GM21360 (cell line): Measurements from ENCODE around the gene LRRC4C.
"Not testable (repeated sequence)": the region's sequence is repeated elsewhere in the genome, so short reads cannot be mapped to it uniquely, and the experiment has no call there.

Experiments used
- ATAC-seq: cut with Tn5 transposase; IDR thresholded peaks from one replicate; pipeline ENCODE4 v1.9.1; 2021; ENCODE audit warnings: mild to moderate bottlenecking, moderate library complexity; ENCODE audit not compliant: unreplicated experiment

LRRC4C gene

GRCh38 chr11:40894501-40894900 lies 565.0 kb downstream of the LRRC4C start:
- ATAC-seq, result no peak

GRCh38 chr11:40885250-40885954 lies 574.0 kb downstream of the LRRC4C start:
- ATAC-seq, result no peak

GRCh38 chr11:40882301-40882700 lies 577.2 kb downstream of the LRRC4C start:
- no peak for ATAC-seq

GRCh38 chr11:40879911-40880310 lies 579.5 kb downstream of the LRRC4C start:
- ATAC-seq, result no peak

- no peak for ATAC-seq
These were observed 581.5 kb downstream of the LRRC4C start for GRCh38 chr11:40877981-40878380.

GRCh38 chr11:40877256-40877655 lies 582.2 kb downstream of the LRRC4C start:
- ATAC-seq, result no peak

GRCh38 chr11:40867991-40868632 lies 591.3 kb downstream of the LRRC4C start:
- no peak for ATAC-seq

- ATAC-seq, result not testable (repeated sequence)
These were observed 601.7 kb downstream of the LRRC4C start for GRCh38 chr11:40857754-40858153.

GRCh38 chr11:40842750-40843339 lies 616.6 kb downstream of the LRRC4C start:
- ATAC-seq, result no peak

GRCh38 chr11:40841231-40841630 lies 618.2 kb downstream of the LRRC4C start:
- ATAC-seq, result no peak

GRCh38 chr11:40838181-40838683 lies 621.2 kb downstream of the LRRC4C start:
- no peak for ATAC-seq

GRCh38 chr11:40827116-40827515 lies 632.3 kb downstream of the LRRC4C start:
- ATAC-seq, result no peak

- no peak for ATAC-seq
These were observed 632.9 kb downstream of the LRRC4C start for GRCh38 chr11:40826601-40827000.

GRCh38 chr11:40825201-40825834 lies 634.1 kb downstream of the LRRC4C start:
- no peak for ATAC-seq

GRCh38 chr11:40819230-40819629 lies 640.2 kb downstream of the LRRC4C start:
- no peak for ATAC-seq

GRCh38 chr11:40816976-40817375 lies 642.5 kb downstream of the LRRC4C start:
- no peak for ATAC-seq

GRCh38 chr11:40797981-40798380 lies 661.5 kb downstream of the LRRC4C start:
- ATAC-seq, result no peak

GRCh38 chr11:40787224-40787623 lies 672.2 kb downstream of the LRRC4C start:
- no peak for ATAC-seq

- ATAC-seq, result no peak
These were observed 696.4 kb downstream of the LRRC4C start for GRCh38 chr11:40763046-40763445.

- no peak for ATAC-seq
These were observed 700.1 kb downstream of the LRRC4C start for GRCh38 chr11:40759341-40759740.

- no peak for ATAC-seq
These were observed 705.2 kb downstream of the LRRC4C start for GRCh38 chr11:40754297-40754696.

GRCh38 chr11:40746282-40746681 lies 713.2 kb downstream of the LRRC4C start:
- ATAC-seq, result no peak
